ENCODE results near the gene FKBP2.

FKBP2 gene

DNA sequence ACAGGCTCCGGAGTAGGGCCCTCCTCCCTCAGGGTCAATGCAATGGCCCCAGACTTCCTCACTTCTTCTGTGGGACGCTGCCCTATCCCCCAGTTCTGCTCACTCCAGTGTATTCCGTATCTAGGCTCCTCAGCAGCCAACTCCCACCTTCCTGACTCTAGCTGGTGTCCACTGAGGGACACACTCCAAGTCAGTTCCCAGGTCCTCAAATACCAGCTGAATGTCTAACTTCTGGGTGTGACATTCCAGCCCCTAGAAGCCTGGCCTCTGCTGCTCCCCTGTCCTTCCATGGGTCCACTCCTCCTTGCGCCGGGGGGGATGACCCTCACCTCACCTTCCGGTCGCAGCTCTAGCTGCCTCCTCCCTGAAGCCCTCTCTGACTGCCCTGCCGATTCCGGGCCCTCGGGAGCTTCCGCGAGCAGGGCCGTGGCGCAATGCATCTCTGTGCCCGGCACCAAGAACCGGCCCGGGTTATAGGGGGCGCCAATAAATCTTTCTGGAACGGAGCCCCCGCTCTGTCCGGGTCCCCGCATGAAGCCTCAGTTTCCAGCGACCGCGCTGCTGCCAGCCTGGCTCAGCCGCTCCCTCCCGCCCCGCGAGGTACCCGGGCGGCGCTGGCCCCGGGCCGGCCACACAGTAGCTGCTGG is 28.1 kb downstream of the FKBP2 start:
- ChIA-PET POLR2A (interaction anchor here (0.7 to 7.0 kb wide), 12 partner anchors 11 to 86 kb away, joined by 3 to 96 read pairs (median 12); partner anchors contain the start of genes BAD, ESRRA, FERMT3 and FKBP2), CTCF (interaction anchor here (0.6 to 6.8 kb wide), 7 partner anchors 17 to 102 kb away, joined by 3 to 81 read pairs (median 5); partner anchors contain the start of genes CATSPERZ, ESRRA and PLCB3)
- Histone ChIP-seq H3K36me3 (ENCODE audit: control insufficient read depth in 2 of 2, insufficient read depth in 1 of 2, low read length in 2 of 2) (peaks cover 0 to 33% of the 10 kb centered on the region in 2 experiments; a peak in 1 of 3 replicates), H3K9me3 (ENCODE audit: control insufficient read depth, insufficient read depth, low read depth, low read length) (no peaks in the 10 kb centered on the region), H3K4me3 (ENCODE audit: low read depth, low read length) (peak overlapping the region; percentile 56), H3K4me1 (ENCODE audit: control insufficient read depth, insufficient read depth, low read length) (peaks cover 2% of the 10 kb centered on the region; the same call in 1 of the 2 replicates), H3K27ac (ENCODE audit: extremely low read depth, low read depth, low read length) (peak overlapping the region; percentile 83)
- TF ChIP-seq ZBTB7A (tag by site-specific recombination; IDR thresholded peaks at IDR 0.05; ENCODE audit: low read depth) (no peak), ZNF341 (tag by site-specific recombination; IDR thresholded peaks at IDR 0.05; ENCODE audit: low read depth) (0 out of 2 replicates have a peak, but pooled peaks have one; percentile 49), BCL11A (tag by site-specific recombination; IDR thresholded peaks at IDR 0.05; ENCODE audit: low read depth) (peak; percentile 37; the same call in 1 of the 2 replicates), ZSCAN4 (tag by site-specific recombination; IDR thresholded peaks at IDR 0.05) (no peak), ZNF792 (tag by site-specific recombination; IDR thresholded peaks at IDR 0.05) (no peak), BCL6B (tag by site-specific recombination; IDR thresholded peaks at IDR 0.05) (no peak), MYNN (tag by site-specific recombination; IDR thresholded peaks at IDR 0.05; ENCODE audit: borderline replicate concordance) (no peak), ZBTB10 (tag by site-specific recombination; IDR thresholded peaks at IDR 0.05) (no peak), ZNF777 (tag by site-specific recombination; IDR thresholded peaks at IDR 0.05; ENCODE audit: borderline replicate concordance) (no peak), ZNF433 (tag by site-specific recombination; IDR thresholded peaks at IDR 0.05; ENCODE audit: low read depth) (no peak), ZNF354C (tag by site-specific recombination; IDR thresholded peaks at IDR 0.05; ENCODE audit: borderline replicate concordance, low read depth) (no peak), ZNF157 (tag by site-specific recombination; IDR thresholded peaks at IDR 0.05) (no peak), ZNF549 (tag by site-specific recombination; IDR thresholded peaks at IDR 0.05) (no peak), HOXD13 (CRISPR knock-in tag; IDR thresholded peaks at IDR 0.05; ENCODE audit: borderline replicate concordance) (no peak), KLF16 (tag by site-specific recombination; IDR thresholded peaks at IDR 0.05) (0 out of 2 replicates have a peak, but pooled peaks have one; percentile 9), SCRT2 (tag by site-specific recombination; IDR thresholded peaks at IDR 0.05) (no peak), ZBTB1 (tag by site-specific recombination; IDR thresholded peaks at IDR 0.05) (no peak), TCF7L2 (IDR thresholded peaks at IDR 0.05; ENCODE audit: borderline replicate concordance, low read depth, low read length) (no peak), OVOL3 (tag by site-specific recombination; IDR thresholded peaks at IDR 0.05) (no peak), SP2 (tag by site-specific recombination; IDR thresholded peaks at IDR 0.05) (no peak; the same call in 1 of the 2 replicates), ZNF654 (tag by site-specific recombination; IDR thresholded peaks at IDR 0.05; ENCODE audit: low read depth) (no peak), KLF8 (tag by site-specific recombination; IDR thresholded peaks at IDR 0.05) (peak; percentile 20; the same call in 1 of the 2 replicates), SP7 (tag by site-specific recombination; IDR thresholded peaks at IDR 0.05) (no peak), ZNF629 (tag by site-specific recombination; IDR thresholded peaks at IDR 0.05) (no peak), ZNF600 (tag by site-specific recombination; IDR thresholded peaks at IDR 0.05) (peak; percentile 89)
- TF ChIP-seq, protein P1, sequence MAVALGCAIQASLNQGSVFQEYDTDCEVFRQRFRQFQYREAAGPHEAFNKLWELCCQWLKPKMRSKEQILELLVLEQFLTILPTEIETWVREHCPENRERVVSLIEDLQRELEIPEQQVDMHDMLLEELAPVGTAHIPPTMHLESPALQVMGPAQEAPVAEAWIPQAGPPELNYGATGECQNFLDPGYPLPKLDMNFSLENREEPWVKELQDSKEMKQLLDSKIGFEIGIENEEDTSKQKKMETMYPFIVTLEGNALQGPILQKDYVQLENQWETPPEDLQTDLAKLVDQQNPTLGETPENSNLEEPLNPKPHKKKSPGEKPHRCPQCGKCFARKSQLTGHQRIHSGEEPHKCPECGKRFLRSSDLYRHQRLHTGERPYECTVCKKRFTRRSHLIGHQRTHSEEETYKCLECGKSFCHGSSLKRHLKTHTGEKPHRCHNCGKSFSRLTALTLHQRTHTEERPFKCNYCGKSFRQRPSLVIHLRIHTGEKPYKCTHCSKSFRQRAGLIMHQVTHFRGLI (tag by site-specific recombination; IDR thresholded peaks at IDR 0.05), result no peak
- TF ChIP-seq, protein P2, sequence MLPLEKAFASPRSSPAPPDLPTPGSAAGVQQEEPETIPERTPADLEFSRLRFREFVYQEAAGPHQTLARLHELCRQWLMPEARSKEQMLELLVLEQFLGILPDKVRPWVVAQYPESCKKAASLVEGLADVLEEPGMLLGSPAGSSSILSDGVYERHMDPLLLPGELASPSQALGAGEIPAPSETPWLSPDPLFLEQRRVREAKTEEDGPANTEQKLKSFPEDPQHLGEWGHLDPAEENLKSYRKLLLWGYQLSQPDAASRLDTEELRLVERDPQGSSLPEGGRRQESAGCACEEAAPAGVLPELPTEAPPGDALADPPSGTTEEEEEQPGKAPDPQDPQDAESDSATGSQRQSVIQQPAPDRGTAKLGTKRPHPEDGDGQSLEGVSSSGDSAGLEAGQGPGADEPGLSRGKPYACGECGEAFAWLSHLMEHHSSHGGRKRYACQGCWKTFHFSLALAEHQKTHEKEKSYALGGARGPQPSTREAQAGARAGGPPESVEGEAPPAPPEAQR (tag by site-specific recombination; IDR thresholded peaks at IDR 0.05), result no peak
